BLaER1 treated with 17β-estradiol and CSF1 and Interleukin-3, amounts not matched to agents 10 nM and 100 nM (cell line): ENCODE measurements around the gene C14orf119.

ENCODE experiments used
- H3K27ac ChIP-seq, 11 experiments: shearing (Covaris generic); formaldehyde crosslinking; 2 replicates each; pipeline ENCODE4 v1.8.1; 2022
- H3K27me3 ChIP-seq, 11 experiments: shearing (Covaris generic); formaldehyde crosslinking; 2 replicates each; pipeline ENCODE4 v1.8.1; 2022
- H3K36me3 ChIP-seq, 11 experiments: shearing (Covaris generic); formaldehyde crosslinking; 2 replicates each; pipeline ENCODE4 v1.8.1; 2022
- H3K4me1 ChIP-seq, 10 experiments: shearing (Covaris generic); formaldehyde crosslinking; 2 replicates each; pipeline ENCODE4 v1.8.1; 2022
- H3K4me2 ChIP-seq, 11 experiments: shearing (Covaris generic); formaldehyde crosslinking; 2 replicates each; pipeline ENCODE4 v1.8.1; 2022
- H3K4me3 ChIP-seq, 10 experiments: shearing (Covaris generic); formaldehyde crosslinking; 2 replicates each; pipeline ENCODE4 v1.8.1; 2022
- H3K9ac ChIP-seq, 11 experiments: shearing (Covaris generic); formaldehyde crosslinking; 2 replicates each; pipeline ENCODE4 v1.8.1; 2022
- H3K9me3 ChIP-seq, 11 experiments: shearing (Covaris generic); formaldehyde crosslinking; replicated peaks in 1 of 11; 2 replicates each; pipeline ENCODE4 v1.8.1; 2022
- H4K20me1 ChIP-seq, 11 experiments: shearing (Covaris generic); formaldehyde crosslinking; 2 replicates each; pipeline ENCODE4 v1.8.1; 2022
- Cebpa-rat ChIP-seq, 11 experiments: shearing (Covaris generic); IDR thresholded peaks; 2 replicates each; pipeline ENCODE4 v1.8.1; 2022

The C14orf119 gene

GRCh38 chr14:23053426-23053825, 41.9 kb upstream of the C14orf119 start:
- Histone ChIP-seq H3K27ac (no peak overlapping the region), H3K36me3 (peaks cover 0 to 4% (median 2%) of the 10 kb centered on the region in 11 experiments; a peak in 8 of 22 replicates), H3K4me2 (no peak overlapping the region), H3K27me3 (peaks cover 3 to 11% (median 8%) of the 10 kb centered on the region in 11 experiments; a peak in 15 of 22 replicates), H3K9ac (peak overlapping the region in 2 of 11 experiments; percentile 30 to 44; a peak in 2 of 22 replicates), H3K9me3 (no peaks in the 10 kb centered on the region), H4K20me1 (peaks cover 4 to 31% (median 9%) of the 10 kb centered on the region in 11 experiments; a peak in 21 of 22 replicates), H3K4me3 (no peak overlapping the region), H3K4me1 (peaks cover 18 to 38% (median 25%) of the 10 kb centered on the region in 10 experiments; a peak in 19 of 20 replicates)
- no peak for TF ChIP-seq Cebpa-rat (IDR thresholded peaks at IDR 0.05)

- H3K9ac ChIP-seq, result no peak overlapping the region
- H3K9me3 ChIP-seq, result no peaks in the 10 kb centered on the region
- no peak for TF ChIP-seq Cebpa-rat (IDR thresholded peaks at IDR 0.05)
- H3K4me2 ChIP-seq, result no peak overlapping the region
- peaks cover 11 to 39% (median 17%) of the 10 kb centered on the region in 11 experiments; a peak in 21 of 22 replicates for H4K20me1 ChIP-seq
- peaks cover 18 to 46% (median 31%) of the 10 kb centered on the region in 10 experiments; a peak in 19 of 20 replicates for H3K4me1 ChIP-seq
- H3K4me3 ChIP-seq, result no peak overlapping the region
- peaks cover 3 to 11% (median 8%) of the 10 kb centered on the region in 11 experiments; a peak in 15 of 22 replicates for H3K27me3 ChIP-seq
- no peak overlapping the region for H3K27ac ChIP-seq
- H3K36me3 ChIP-seq, result peaks cover 7 to 12% (median 10%) of the 10 kb centered on the region in 11 experiments
Measured at GRCh38 chr14:23054000-23054811, 41.1 kb upstream of the C14orf119 start.

- Histone ChIP-seq H3K36me3 (peaks cover 16 to 21% (median 19%) of the 10 kb centered on the region in 11 experiments), H3K9ac (peak overlapping the region in 3 of 11 experiments; percentile 26 to 82 (median 81); a peak in 4 of 22 replicates), H3K4me2 (peak overlapping the region in 6 of 11 experiments; percentile 96 to 100 (median 100); a peak in 10 of 22 replicates), H3K9me3 (no peaks in the 10 kb centered on the region), H3K27me3 (peaks cover 3 to 11% (median 8%) of the 10 kb centered on the region in 11 experiments; a peak in 15 of 22 replicates), H3K4me3 (no peak overlapping the region), H3K4me1 (peaks cover 19 to 55% (median 36%) of the 10 kb centered on the region in 10 experiments; a peak in 19 of 20 replicates), H3K27ac (0 out of 22 replicates have a peak overlapping the region, but pooled peaks of 1 of the 11 experiments have one; percentile 29), H4K20me1 (peaks cover 20 to 48% (median 27%) of the 10 kb centered on the region in 11 experiments; a peak in 21 of 22 replicates)
- TF ChIP-seq Cebpa-rat (IDR thresholded peaks at IDR 0.05), result no peak
Measured at GRCh38 chr14:23055147-23055550, 40.2 kb upstream of the C14orf119 start.

DNA sequence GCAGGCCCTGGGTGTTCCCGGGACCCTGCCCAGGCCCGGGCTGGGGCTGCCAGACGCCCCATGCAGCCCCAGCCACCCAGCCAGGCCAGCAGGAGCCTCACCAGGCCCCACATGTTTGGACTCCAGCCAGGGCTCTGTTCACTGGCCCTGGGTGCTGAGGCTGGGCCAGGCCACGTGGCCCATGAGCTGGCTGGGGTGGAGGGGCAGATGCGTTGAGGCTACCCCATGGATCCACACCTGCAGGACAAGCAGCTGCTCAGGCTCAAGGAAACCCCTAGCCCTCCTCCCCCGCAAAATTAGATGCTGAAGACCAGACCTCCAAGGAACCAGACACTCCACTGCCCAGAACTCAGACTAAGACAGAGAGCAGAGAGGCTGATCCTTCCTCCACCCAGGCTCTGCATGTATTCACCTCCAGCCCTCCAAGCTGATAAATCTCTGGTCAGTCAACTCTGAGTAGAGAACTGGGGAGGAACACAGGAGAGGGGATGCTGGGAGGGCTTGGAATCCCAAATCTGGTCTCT, 39.6 kb upstream of the C14orf119 start:
- H3K27me3 ChIP-seq, result peaks cover 3 to 11% (median 8%) of the 10 kb centered on the region in 11 experiments; a peak in 15 of 22 replicates
- H3K27ac ChIP-seq, result 0 out of 22 replicates have a peak overlapping the region, but pooled peaks of 1 of the 11 experiments have one; percentile 29
- TF ChIP-seq Cebpa-rat (IDR thresholded peaks at IDR 0.05), result no peak
- peaks cover 21 to 26% (median 24%) of the 10 kb centered on the region in 11 experiments for H3K36me3 ChIP-seq
- no peaks in the 10 kb centered on the region for H3K9me3 ChIP-seq
- peaks cover 19 to 61% (median 40%) of the 10 kb centered on the region in 10 experiments; a peak in 19 of 20 replicates for H3K4me1 ChIP-seq
- H4K20me1 ChIP-seq, result peaks cover 25 to 53% (median 32%) of the 10 kb centered on the region in 11 experiments; a peak in 21 of 22 replicates
- peak overlapping the region in 6 of 11 experiments; percentile 23 to 82 (median 78); a peak in 6 of 22 replicates for H3K9ac ChIP-seq
- H3K4me3 ChIP-seq, result no peak overlapping the region
- peak overlapping the region in 10 of 11 experiments; percentile 96 to 100 (median 99); a peak in 18 of 22 replicates for H3K4me2 ChIP-seq

- H3K27me3 ChIP-seq, result peaks cover 3 to 11% (median 8%) of the 10 kb centered on the region in 11 experiments; a peak in 15 of 22 replicates
- TF ChIP-seq Cebpa-rat (IDR thresholded peaks at IDR 0.05), result no peak
- no peaks in the 10 kb centered on the region for H3K9me3 ChIP-seq
- H3K4me2 ChIP-seq, result peak overlapping the region; percentile 93 to 100 (median 99)
- H3K4me3 ChIP-seq, result peak overlapping the region; percentile 65 to 78 (median 72)
- peaks cover 14 to 66% (median 42%) of the 10 kb centered on the region in 10 experiments; a peak in 19 of 20 replicates for H3K4me1 ChIP-seq
- H3K9ac ChIP-seq, result peak overlapping the region; percentile 45 to 82 (median 74); a peak in 18 of 22 replicates
- H3K36me3 ChIP-seq, result peaks cover 27 to 33% (median 31%) of the 10 kb centered on the region in 11 experiments
- peak overlapping the region in 1 of 11 experiments; percentile 6; a peak in 4 of 22 replicates for H3K27ac ChIP-seq
- H4K20me1 ChIP-seq, result peaks cover 30 to 60% (median 37%) of the 10 kb centered on the region in 11 experiments; a peak in 21 of 22 replicates
Measured at GRCh38 chr14:23056145-23056955, 39.0 kb upstream of the C14orf119 start.

DNA sequence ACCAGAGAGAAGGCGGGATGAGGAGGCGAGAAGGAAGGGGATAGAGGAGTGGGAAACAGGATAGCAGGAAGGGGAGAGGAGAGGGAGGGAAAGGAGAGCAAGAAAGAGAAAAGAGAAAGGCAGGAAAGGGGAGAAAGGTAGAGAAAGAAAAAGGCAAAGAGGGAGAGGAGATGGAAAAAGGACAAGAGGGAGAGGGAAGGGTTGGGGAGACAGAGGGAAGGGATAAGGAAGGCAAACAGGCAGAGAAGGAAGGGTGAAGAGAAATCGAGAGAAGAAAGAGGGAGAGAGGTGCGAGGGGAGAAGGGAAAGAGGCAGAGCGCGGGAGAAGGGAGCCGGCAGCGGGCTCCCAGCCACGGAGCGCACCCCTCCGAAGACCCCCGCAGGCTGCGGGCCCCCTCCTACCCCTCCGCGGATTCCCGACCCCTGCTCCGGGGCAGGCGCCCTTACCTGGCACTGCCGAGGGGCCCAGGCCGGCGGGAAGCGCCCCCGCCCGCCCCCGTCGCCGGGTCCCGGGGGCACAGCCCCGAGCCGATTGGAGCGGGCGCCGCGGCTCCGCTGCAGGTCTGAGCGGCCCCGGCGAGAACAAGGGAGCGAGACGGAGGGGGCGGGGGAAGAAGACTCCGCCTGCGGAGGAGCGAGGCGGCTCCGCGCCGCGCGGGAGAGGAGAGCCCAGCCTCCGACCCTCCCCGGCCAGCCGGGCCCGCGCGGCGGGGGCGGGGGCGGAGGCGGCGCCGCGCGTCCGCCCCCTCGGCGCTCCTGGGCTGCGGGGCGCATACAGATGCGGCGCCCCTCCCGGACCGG, 38.1 kb upstream of the C14orf119 start, which contains the start of gene CDH24:
Gene CDH24 (minus strand): TSS at position 565 of the 801 bp plus-strand sequence. CDS start 1,787 bp downstream, outside the sequence.
- TF ChIP-seq Cebpa-rat (IDR thresholded peaks at IDR 0.05), result no peak
- H3K9me3 ChIP-seq, result no peaks in the 10 kb centered on the region
- peak within 1 kb of the TSS; percentile 93 to 100 (median 99) for H3K4me2 ChIP-seq
- peak within 1 kb of the TSS; percentile 65 to 78 (median 72) for H3K4me3 ChIP-seq
- peak within 1 kb of the TSS in 9 of 11 experiments; percentile 11 to 66 (median 59); a peak in 17 of 22 replicates for H3K27ac ChIP-seq
- peaks cover 31 to 40% (median 36%) of the 10 kb centered on the region in 11 experiments for H3K36me3 ChIP-seq
- peaks cover 14 to 66% (median 42%) of the 10 kb centered on the region in 10 experiments; a peak in 19 of 20 replicates for H3K4me1 ChIP-seq
- H3K9ac ChIP-seq, result peak within 1 kb of the TSS; percentile 64 to 82 (median 75)
- H3K27me3 ChIP-seq, result peaks cover 3 to 11% (median 8%) of the 10 kb centered on the region in 11 experiments; a peak in 15 of 22 replicates
- peaks cover 30 to 68% (median 41%) of the 10 kb centered on the region in 11 experiments; a peak in 21 of 22 replicates for H4K20me1 ChIP-seq
